Rectal smooth muscle tissue (tissue), 1 donor: ENCODE data around the gene KLHL20.
A peak's percentile ranks its signal among the peaks of the same experiment; 100 is the strongest.
"Not testable (repeated sequence)": the region's sequence is repeated elsewhere in the genome, so short reads cannot be mapped to it uniquely, and the experiment has no call there.

Experiments used
- H3K27ac ChIP-seq: one replicate; pipeline ENCODE4 v1.7.0; 2013; ENCODE audit warnings: low read depth, low read length, inconsistent platforms
- H3K27me3 ChIP-seq: one replicate; pipeline ENCODE4 v1.7.0; 2013; ENCODE audit warnings: low read length; ENCODE audit not compliant: control insufficient read depth, insufficient read depth
- H3K36me3 ChIP-seq: one replicate; pipeline ENCODE4 v1.7.0; 2013; ENCODE audit warnings: low read length; ENCODE audit not compliant: control insufficient read depth, insufficient read depth
- H3K4me1 ChIP-seq: one replicate; pipeline ENCODE4 v1.7.0; 2013; ENCODE audit warnings: low read length; ENCODE audit not compliant: control insufficient read depth, insufficient read depth
- H3K4me3 ChIP-seq: one replicate; pipeline ENCODE4 v1.7.0; 2013; ENCODE audit warnings: low read length
- H3K9ac ChIP-seq: one replicate; pipeline ENCODE4 v1.7.0; 2013; ENCODE audit warnings: low read length

Gene KLHL20

DNA sequence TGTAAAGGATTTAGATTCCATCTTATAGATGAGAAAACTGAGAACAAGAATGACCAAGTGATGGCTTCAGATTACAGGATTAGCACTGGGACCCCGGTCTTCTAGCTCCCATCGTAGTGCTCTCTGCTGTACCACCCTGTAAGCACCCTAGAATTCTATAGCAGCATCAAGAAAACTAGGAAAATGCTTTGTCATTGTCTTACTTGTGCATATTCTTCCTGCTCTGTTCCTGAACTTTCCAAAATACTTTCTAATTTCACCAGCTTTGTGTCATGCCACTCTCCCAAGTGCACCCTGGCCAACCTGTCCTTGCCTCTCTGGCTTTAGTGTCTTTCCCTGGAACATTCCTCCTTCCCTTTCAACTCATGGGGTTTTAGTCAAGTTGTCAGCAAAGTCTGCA is 6.0 kb upstream of the KLHL20 start:
- H3K9ac ChIP-seq: no peak overlapping the region
- H3K4me3 ChIP-seq: no peak overlapping the region
- H3K27ac ChIP-seq: no peak overlapping the region
- no peaks in the 10 kb centered on the region for H3K36me3 ChIP-seq
- no peaks in the 10 kb centered on the region for H3K4me1 ChIP-seq
- no peaks in the 10 kb centered on the region for H3K27me3 ChIP-seq

DNA sequence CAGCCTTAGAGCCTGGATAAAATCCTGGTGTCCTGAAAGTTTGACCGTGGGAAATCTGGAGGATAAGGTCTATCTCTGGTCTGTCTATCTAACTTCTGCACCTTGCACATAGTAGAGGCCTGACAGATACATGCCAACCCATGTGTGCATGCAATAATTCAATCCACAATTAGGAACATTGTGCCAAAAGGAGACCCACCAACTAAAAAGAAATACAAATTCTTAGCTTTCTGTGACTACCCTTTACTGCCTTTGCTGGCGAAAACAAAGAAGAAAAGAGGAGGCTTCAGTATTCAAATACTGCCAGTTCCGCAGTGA is 381 bp upstream of the KLHL20 start:
- H3K4me3 ChIP-seq: peak overlapping the region; percentile 87
- peak overlapping the region; percentile 85 for H3K9ac ChIP-seq
- H3K36me3 ChIP-seq: no peaks in the 10 kb centered on the region
- no peaks in the 10 kb centered on the region for H3K27me3 ChIP-seq
- peaks cover 3% of the 10 kb centered on the region for H3K4me1 ChIP-seq
- H3K27ac ChIP-seq: peak overlapping the region; percentile 82

DNA sequence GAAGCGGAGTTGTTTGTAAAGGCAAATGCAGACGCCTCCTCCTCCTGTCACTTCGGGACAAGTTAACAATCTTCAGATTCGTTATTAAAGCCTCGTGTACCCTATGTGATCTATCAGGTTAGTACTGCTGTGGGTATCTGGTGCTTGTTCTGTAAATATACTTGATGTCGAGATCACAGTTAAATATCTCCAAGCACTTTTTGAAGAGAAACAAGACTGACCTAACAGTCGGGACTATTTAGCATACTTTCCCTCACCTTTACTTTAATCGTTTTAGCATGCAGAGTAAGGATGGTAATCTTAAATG is 710 bp downstream of the KLHL20 start:
- peak overlapping the region; percentile 82 for H3K27ac ChIP-seq
- peak overlapping the region; percentile 87 for H3K4me3 ChIP-seq
- no peaks in the 10 kb centered on the region for H3K27me3 ChIP-seq
- H3K36me3 ChIP-seq: no peaks in the 10 kb centered on the region
- H3K4me1 ChIP-seq: peaks cover 3% of the 10 kb centered on the region
- peak overlapping the region; percentile 85 for H3K9ac ChIP-seq

GRCh38 chr1:173717238-173717637 is 2.5 kb downstream of the KLHL20 start:
- Histone ChIP-seq H3K27ac (no peak overlapping the region), H3K9ac (no peak overlapping the region), H3K36me3 (no peaks in the 10 kb centered on the region), H3K4me1 (peaks cover 3% of the 10 kb centered on the region), H3K4me3 (no peak overlapping the region), H3K27me3 (no peaks in the 10 kb centered on the region)

DNA sequence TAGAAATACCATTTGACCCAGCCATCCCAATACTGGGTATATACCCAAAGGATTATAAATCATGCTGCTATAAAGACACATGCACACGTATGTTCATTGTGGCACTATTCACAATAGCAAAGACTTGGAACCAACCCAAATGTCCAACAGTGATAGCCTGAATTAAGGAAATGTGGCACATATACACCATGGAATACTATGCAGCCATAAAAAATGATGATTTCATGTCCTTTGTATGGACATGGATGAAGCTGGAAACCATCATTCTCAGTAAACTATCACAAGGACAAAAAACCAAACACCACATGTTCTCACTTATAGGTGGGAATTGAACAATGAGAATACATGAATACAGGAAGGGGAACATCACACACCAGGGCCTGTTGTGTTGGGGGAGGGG is 16.6 kb downstream of the KLHL20 start:
- H3K27me3 ChIP-seq, H3K4me3 ChIP-seq, H3K36me3 ChIP-seq, H3K27ac ChIP-seq, H3K9ac ChIP-seq, H3K4me1 ChIP-seq: not testable (repeated sequence)

DNA sequence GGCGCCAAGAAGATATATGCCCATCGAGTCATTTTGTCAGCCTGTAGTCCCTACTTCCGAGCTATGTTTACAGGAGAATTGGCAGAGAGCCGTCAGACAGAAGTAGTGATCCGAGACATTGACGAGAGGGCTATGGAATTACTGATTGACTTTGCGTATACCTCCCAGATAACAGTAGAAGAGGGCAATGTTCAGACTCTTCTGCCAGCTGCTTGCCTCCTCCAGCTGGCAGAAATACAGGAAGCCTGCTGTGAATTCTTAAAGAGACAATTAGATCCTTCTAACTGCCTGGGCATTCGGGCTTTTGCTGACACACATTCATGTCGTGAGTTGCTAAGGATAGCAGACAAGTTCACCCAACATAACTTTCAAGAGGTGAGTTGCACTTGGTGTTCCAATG is 19.1 kb downstream of the KLHL20 start:
- Histone ChIP-seq H3K4me3 (no peak overlapping the region), H3K27ac (no peak overlapping the region), H3K9ac (no peak overlapping the region), H3K4me1 (no peaks in the 10 kb centered on the region), H3K27me3 (no peaks in the 10 kb centered on the region), H3K36me3 (peaks cover 6% of the 10 kb centered on the region)

- not testable (repeated sequence) for H3K4me1 ChIP-seq, H3K27ac ChIP-seq, H3K4me3 ChIP-seq, H3K27me3 ChIP-seq, H3K9ac ChIP-seq, H3K36me3 ChIP-seq
Measured at GRCh38 chr1:173736104-173736503, 21.3 kb downstream of the KLHL20 start.

- no peak overlapping the region for H3K4me3 ChIP-seq
- H3K9ac ChIP-seq: no peak overlapping the region
- no peaks in the 10 kb centered on the region for H3K27me3 ChIP-seq
- no peaks in the 10 kb centered on the region for H3K36me3 ChIP-seq
- H3K27ac ChIP-seq: no peak overlapping the region
- no peaks in the 10 kb centered on the region for H3K4me1 ChIP-seq
Measured at GRCh38 chr1:173742203-173742886, 27.6 kb downstream of the KLHL20 start.

- H3K36me3 ChIP-seq: no peaks in the 10 kb centered on the region
- H3K4me1 ChIP-seq: no peaks in the 10 kb centered on the region
- H3K27ac ChIP-seq: no peak overlapping the region
- no peak overlapping the region for H3K4me3 ChIP-seq
- no peak overlapping the region for H3K9ac ChIP-seq
- no peaks in the 10 kb centered on the region for H3K27me3 ChIP-seq
Measured at GRCh38 chr1:173744651-173745050, 29.9 kb downstream of the KLHL20 start.

DNA sequence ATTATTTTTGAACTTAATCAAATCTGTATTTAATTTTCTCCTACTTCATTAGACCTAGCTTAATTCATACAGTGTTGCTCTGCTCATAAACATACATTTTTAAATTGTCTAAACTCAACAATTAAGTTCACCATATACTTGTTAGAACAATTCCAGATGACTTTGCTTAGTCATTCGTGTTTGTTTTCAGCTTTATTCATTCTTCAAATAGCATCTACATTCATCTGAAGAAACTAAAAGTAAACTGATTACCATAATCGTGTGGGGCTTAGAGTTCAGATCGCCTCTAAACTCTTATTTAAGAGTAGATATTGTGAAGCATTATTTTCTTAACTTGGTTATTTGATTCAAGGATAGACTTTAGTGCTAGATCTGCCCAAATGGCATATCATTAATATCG is 34.4 kb downstream of the KLHL20 start:
- no peak overlapping the region for H3K27ac ChIP-seq
- no peak overlapping the region for H3K9ac ChIP-seq
- H3K27me3 ChIP-seq: no peaks in the 10 kb centered on the region
- H3K36me3 ChIP-seq: no peaks in the 10 kb centered on the region
- H3K4me3 ChIP-seq: no peak overlapping the region
- no peaks in the 10 kb centered on the region for H3K4me1 ChIP-seq

- Histone ChIP-seq H3K4me3 (no peak overlapping the region), H3K27me3 (no peaks in the 10 kb centered on the region), H3K4me1 (no peaks in the 10 kb centered on the region), H3K36me3 (peaks cover 17% of the 10 kb centered on the region), H3K9ac (no peak overlapping the region), H3K27ac (no peak overlapping the region)
Measured at GRCh38 chr1:173753830-173754229, 39.0 kb downstream of the KLHL20 start.

GRCh38 chr1:173757666-173758065 is 42.9 kb downstream of the KLHL20 start:
- Histone ChIP-seq H3K9ac (no peak overlapping the region), H3K4me1 (no peaks in the 10 kb centered on the region), H3K36me3 (peaks cover 25% of the 10 kb centered on the region), H3K27me3 (no peaks in the 10 kb centered on the region), H3K27ac (no peak overlapping the region), H3K4me3 (no peak overlapping the region)

DNA sequence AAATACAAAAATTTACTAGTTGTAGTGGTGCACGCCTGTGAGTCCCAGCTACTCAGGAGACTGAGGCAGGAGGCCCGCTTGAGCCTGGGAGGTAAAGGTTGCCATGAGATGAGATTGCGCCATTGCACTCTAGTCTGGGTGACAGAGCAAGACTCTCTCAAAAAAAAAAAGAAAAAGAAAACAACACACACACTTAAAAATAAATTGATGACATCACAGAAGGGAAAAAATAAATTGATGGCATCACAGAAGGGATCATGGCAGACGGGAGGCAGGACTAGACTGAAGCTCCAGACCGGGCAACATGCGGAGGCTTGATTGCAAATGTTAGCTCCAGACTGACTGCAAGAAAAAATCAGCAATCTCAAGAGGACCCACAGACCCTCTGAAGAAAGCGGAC is 43.3 kb downstream of the KLHL20 start:
- peaks cover 25% of the 10 kb centered on the region for H3K36me3 ChIP-seq
- no peak overlapping the region for H3K27ac ChIP-seq
- no peak overlapping the region for H3K9ac ChIP-seq
- H3K27me3 ChIP-seq: no peaks in the 10 kb centered on the region
- H3K4me1 ChIP-seq: no peaks in the 10 kb centered on the region
- no peak overlapping the region for H3K4me3 ChIP-seq
